Erythroblast (primary cell): ENCODE data around the gene MYO1B.

ENCODE experiments used
- GATA1 ChIP-seq: IDR thresholded peaks from 2 replicates; pipeline ENCODE4 v1.6.1; 2011; ENCODE audit warnings: low read depth, mild to moderate bottlenecking, control low read depth, low read length, moderate library complexity
- POLR2A ChIP-seq: IDR thresholded peaks from 2 replicates; pipeline ENCODE4 v1.6.1; 2011; ENCODE audit warnings: mild to moderate bottlenecking, low read length

DNA sequence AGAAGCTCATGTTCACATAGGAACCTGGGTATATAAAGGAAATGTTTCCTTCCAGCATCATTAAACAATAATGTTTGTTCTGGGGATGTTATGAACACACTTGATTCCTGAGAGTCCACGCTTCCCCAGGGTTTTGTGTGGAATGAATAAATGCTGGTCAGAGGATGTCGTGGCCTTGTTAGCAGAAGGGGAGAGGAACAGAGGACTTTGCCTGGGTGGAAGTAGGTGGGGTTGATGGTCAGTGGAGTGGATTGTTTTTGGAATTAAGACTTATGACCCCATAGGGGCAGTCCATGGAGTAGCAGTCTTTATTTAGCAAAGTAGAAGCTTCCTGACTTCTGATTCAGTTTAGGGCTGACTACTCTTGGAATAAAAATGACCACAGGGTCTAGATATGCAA, 139.6 kb downstream of the MYO1B start:
- TF ChIP-seq POLR2A (no peak), GATA1 (no peak)
